ENCODE data around the gene TBC1D23. TPM values are rescaled to one million over a fixed set of nuclear protein-coding genes. Genes with fewer than 3 reads are reported as not detected.
"Not testable (repeated sequence)": the region's sequence is repeated elsewhere in the genome, so short reads cannot be mapped to it uniquely, and the experiment has no call there.

TBC1D23 gene
- total and polyA plus RNA-seq, 2 experiments from 2014 or later: 22.4 to 34.4 TPM

DNA sequence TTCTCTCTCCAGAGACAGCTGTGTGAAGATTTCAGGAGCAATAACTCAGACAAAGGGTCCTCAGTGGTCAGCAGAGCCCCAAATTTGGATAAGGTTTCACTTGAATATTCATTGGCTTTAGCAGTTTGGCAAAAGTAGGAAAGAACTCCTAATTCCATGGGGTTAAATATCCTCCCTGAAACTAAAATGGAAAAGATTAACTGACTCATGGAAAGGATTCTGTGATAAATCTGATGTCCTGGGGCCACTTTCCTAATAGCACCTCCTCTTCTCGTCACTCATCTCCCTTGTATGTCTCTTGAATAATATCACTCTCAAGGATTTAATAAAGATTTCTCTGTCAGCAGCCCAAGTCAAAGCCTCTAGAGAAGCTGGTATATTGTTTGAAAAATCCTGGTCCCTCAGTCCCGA, 33.3 kb upstream of the TBC1D23 start:
- Histone ChIP-seq H3K4me2 (no peak overlapping the region), H2AFZ (peak overlapping the region; percentile 18; the same call in 1 of the 2 replicates), H3K36me3 (ENCODE audit: insufficient read depth) (no peaks in the 10 kb centered on the region), H3K79me2 (replicated peaks; ENCODE audit: insufficient read depth) (no peaks in the 10 kb centered on the region), H3K9me2 (ENCODE audit: insufficient read depth) (0 out of 2 replicates have a peak, but pooled peaks cover 5% of the 10 kb centered on the region), H3K27ac (ENCODE audit: low read depth) (no peak overlapping the region), H3K27me3 (ENCODE audit: insufficient read depth) (no peaks in the 10 kb centered on the region), H3K4me1 (ENCODE audit: insufficient read depth) (no peaks in the 10 kb centered on the region), H3K4me3 (no peak overlapping the region), H3F3A (replicated peaks; ENCODE audit: low read depth) (no peaks in the 10 kb centered on the region), H4K20me1 (replicated peaks; ENCODE audit: insufficient read depth) (no peaks in the 10 kb centered on the region)
- Mint-ChIP-seq H3K4me1 (peaks cover 3% of the 10 kb centered on the region), H3K4me3 (no peak overlapping the region), H3K27ac (no peak overlapping the region), H3K27me3 (ENCODE audit: insufficient read depth, low read depth, poor library complexity) (peaks cover 2% of the 10 kb centered on the region), H3K9me3 (peaks cover 4% of the 10 kb centered on the region), H3K36me3 (ENCODE audit: low read depth) (no peaks in the 10 kb centered on the region)
- TF ChIP-seq CREB1 (CRISPR knock-in tag; IDR thresholded peaks at IDR 0.05; ENCODE audit: low read depth) (no peak), EZH2 (IDR thresholded peaks at IDR 0.05; ENCODE audit: low read depth, unreplicated experiment) (no peak)
- ATAC-seq: no peak
- DNase-seq (ENCODE audit: low spot score): no peak

DNA sequence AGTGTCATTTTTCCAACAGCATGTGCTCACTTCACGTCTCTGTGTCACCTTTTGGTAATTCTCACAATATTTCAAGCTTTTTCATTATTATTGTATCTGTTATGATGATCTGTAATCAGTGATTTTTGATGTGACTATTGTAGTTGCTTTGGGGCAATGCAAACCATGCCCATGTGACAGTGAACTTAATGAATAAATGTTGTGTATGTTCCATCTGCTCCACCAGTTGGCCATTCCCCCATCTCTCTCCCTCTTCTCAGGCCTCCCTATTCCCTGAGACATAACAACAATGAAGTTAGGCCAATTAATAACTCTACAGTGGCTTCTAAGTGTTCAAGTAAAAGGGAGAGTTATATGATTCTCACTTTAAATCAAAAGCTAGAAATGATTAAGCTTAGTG, 32.5 kb upstream of the TBC1D23 start:
- no peaks in the 10 kb centered on the region for H3K36me3 ChIP-seq (ENCODE audit: insufficient read depth)
- no peaks in the 10 kb centered on the region for H4K20me1 ChIP-seq (replicated peaks; ENCODE audit: insufficient read depth)
- H3K27me3 ChIP-seq (ENCODE audit: insufficient read depth): no peaks in the 10 kb centered on the region
- H3K27ac ChIP-seq (ENCODE audit: low read depth): no peak overlapping the region
- H2AFZ ChIP-seq: no peak overlapping the region
- Mint-ChIP-seq H3K27me3 (ENCODE audit: insufficient read depth, low read depth, poor library complexity) (peaks cover 2% of the 10 kb centered on the region), H3K4me1 (peaks cover 10% of the 10 kb centered on the region), H3K9me3 (peaks cover 4% of the 10 kb centered on the region), H3K36me3 (ENCODE audit: low read depth) (no peaks in the 10 kb centered on the region), H3K27ac (no peak overlapping the region), H3K4me3 (no peak overlapping the region)
- no peaks in the 10 kb centered on the region for H3K79me2 ChIP-seq (replicated peaks; ENCODE audit: insufficient read depth)
- no peaks in the 10 kb centered on the region for H3F3A ChIP-seq (replicated peaks; ENCODE audit: low read depth)
- DNase-seq (ENCODE audit: low spot score) (no peak), ATAC-seq (no peak)
- TF ChIP-seq JUNB (IDR thresholded peaks at IDR 0.05; ENCODE audit: unreplicated experiment): no peak
- TF ChIP-seq, protein P1, sequence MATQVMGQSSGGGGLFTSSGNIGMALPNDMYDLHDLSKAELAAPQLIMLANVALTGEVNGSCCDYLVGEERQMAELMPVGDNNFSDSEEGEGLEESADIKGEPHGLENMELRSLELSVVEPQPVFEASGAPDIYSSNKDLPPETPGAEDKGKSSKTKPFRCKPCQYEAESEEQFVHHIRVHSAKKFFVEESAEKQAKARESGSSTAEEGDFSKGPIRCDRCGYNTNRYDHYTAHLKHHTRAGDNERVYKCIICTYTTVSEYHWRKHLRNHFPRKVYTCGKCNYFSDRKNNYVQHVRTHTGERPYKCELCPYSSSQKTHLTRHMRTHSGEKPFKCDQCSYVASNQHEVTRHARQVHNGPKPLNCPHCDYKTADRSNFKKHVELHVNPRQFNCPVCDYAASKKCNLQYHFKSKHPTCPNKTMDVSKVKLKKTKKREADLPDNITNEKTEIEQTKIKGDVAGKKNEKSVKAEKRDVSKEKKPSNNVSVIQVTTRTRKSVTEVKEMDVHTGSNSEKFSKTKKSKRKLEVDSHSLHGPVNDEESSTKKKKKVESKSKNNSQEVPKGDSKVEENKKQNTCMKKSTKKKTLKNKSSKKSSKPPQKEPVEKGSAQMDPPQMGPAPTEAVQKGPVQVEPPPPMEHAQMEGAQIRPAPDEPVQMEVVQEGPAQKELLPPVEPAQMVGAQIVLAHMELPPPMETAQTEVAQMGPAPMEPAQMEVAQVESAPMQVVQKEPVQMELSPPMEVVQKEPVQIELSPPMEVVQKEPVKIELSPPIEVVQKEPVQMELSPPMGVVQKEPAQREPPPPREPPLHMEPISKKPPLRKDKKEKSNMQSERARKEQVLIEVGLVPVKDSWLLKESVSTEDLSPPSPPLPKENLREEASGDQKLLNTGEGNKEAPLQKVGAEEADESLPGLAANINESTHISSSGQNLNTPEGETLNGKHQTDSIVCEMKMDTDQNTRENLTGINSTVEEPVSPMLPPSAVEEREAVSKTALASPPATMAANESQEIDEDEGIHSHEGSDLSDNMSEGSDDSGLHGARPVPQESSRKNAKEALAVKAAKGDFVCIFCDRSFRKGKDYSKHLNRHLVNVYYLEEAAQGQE (IDR thresholded peaks at IDR 0.05; ENCODE audit: unreplicated experiment): no peak
- no peak for TF ChIP-seq CTCF (conservative IDR thresholded peaks at IDR 0.05; ENCODE audit: low read depth in 2 of 2)
- TF ChIP-seq EZH2 (IDR thresholded peaks at IDR 0.05; ENCODE audit: low read depth, unreplicated experiment): no peak
- TF ChIP-seq STAT1 (IDR thresholded peaks at IDR 0.05; ENCODE audit: unreplicated experiment): no peak
- TF ChIP-seq EZH2phosphoT487 (IDR thresholded peaks at IDR 0.05; ENCODE audit: unreplicated experiment): no peak
- no peak for TF ChIP-seq POLR2AphosphoS5 (IDR thresholded peaks at IDR 0.05; ENCODE audit: low read depth)
- TF ChIP-seq ZNF114 (CRISPR knock-in tag; IDR thresholded peaks at IDR 0.05): no peak
- peaks cover 6% of the 10 kb centered on the region; the same call in 1 of the 2 replicates for H3K4me1 ChIP-seq (ENCODE audit: insufficient read depth)
- H3K9me2 ChIP-seq (ENCODE audit: insufficient read depth): 0 out of 2 replicates have a peak, but pooled peaks cover 5% of the 10 kb centered on the region
- H3K4me2 ChIP-seq: no peak overlapping the region
- H3K4me3 ChIP-seq: no peak overlapping the region

GRCh38 chr3:100229188-100229587, 31.6 kb upstream of the TBC1D23 start:
- not testable (repeated sequence) for H2AFZ ChIP-seq; H3K27ac ChIP-seq (ENCODE audit: low read depth); H3F3A ChIP-seq (replicated peaks; ENCODE audit: low read depth); ATAC-seq; H4K20me1 ChIP-seq (replicated peaks; ENCODE audit: insufficient read depth); H3K36me3 Mint-ChIP-seq (ENCODE audit: low read depth); H3K79me2 ChIP-seq (replicated peaks; ENCODE audit: insufficient read depth); H3K9me3 Mint-ChIP-seq; DNase-seq (ENCODE audit: low spot score); H3K27me3 Mint-ChIP-seq (ENCODE audit: insufficient read depth, low read depth, poor library complexity); H3K27ac Mint-ChIP-seq; H3K4me3 Mint-ChIP-seq; H3K4me2 ChIP-seq; H3K4me3 ChIP-seq; H3K27me3 ChIP-seq (ENCODE audit: insufficient read depth); H3K9me2 ChIP-seq (ENCODE audit: insufficient read depth); H3K36me3 ChIP-seq (ENCODE audit: insufficient read depth)
- peaks cover 14% of the 10 kb centered on the region; the same call in 1 of the 2 replicates for H3K4me1 ChIP-seq (ENCODE audit: insufficient read depth)
- peaks cover 15% of the 10 kb centered on the region for H3K4me1 Mint-ChIP-seq

All from GM23338 (cell line).